Measurements from ENCODE around the gene PRCD. TPM values are rescaled to one million over a fixed set of nuclear protein-coding genes. Genes with fewer than 3 reads are reported as not detected.

Gene PRCD
- total and polyA plus RNA-seq, 12 donors: 1.5 to 37.2 (median 5.0) TPM; not detected in 2

- peak in 4 of 7 donors; percentile 48 to 80 (median 68) for DNase-seq
- Histone ChIP-seq H3K4me1 (replicated peaks in 1 of 2) (peaks cover 37 to 64% of the 10 kb centered on the region in 2 donors), H3K27me3 (no peaks in the 10 kb centered on the region), H3K4me3 (no peak overlapping the region), H3K9me3 (replicated peaks in 1 of 3) (no peaks in the 10 kb centered on the region), H3K27ac (peak overlapping the region in 3 of 5 donors; percentile 24 to 71 (median 43)), H3K36me3 (replicated peaks in 1 of 2) (no peaks in the 10 kb centered on the region)
- no peak for TF ChIP-seq POLR2A (IDR thresholded peaks at IDR 0.05)
- intact Hi-C loops (cut with DNase I): no loop called here
- WGBS, 4 donors: 29 to 44% (median 32%) methylated on average over 7 to 11 of the region's 11 CpGs
Measured at GRCh38 chr17:76546556-76547182, 6.8 kb downstream of the PRCD start.

DNA sequence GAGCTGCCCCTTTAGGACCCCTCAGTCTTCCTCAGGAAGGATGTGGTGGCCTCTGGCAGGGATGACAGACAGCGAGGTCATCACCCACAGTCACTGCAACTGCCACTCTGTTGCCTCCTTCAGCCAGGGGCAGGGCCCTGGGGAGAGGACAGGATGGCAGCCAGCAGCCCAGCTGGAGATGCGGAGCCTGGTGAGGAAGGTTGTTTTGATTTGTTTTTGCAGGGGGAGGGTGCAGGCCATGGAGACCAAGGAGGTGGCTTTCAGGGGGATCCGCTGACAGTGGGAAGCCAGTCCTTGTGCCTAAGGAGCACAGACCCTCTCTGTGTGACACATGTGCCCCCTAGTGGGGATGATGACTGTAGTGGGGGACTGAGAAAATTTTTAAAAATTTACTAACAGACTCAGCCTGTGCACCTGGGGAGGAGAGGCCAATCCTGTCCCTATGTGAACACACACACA is 7.4 kb downstream of the PRCD start:
- Histone ChIP-seq H3K4me3 (no peak overlapping the region), H3K27ac (peak overlapping the region in 3 of 5 donors; percentile 24 to 71 (median 43)), H3K36me3 (replicated peaks in 1 of 2) (no peaks in the 10 kb centered on the region), H3K4me1 (replicated peaks in 1 of 2) (peaks cover 37 to 64% of the 10 kb centered on the region in 2 donors), H3K27me3 (no peaks in the 10 kb centered on the region), H3K9me3 (replicated peaks in 1 of 3) (no peaks in the 10 kb centered on the region)
- 12 to 46% (median 18%) methylated on average over 2 to 3 of the region's 3 CpGs for WGBS, 4 donors
- DNase-seq: peak; percentile 64 to 85 (median 70)
- TF ChIP-seq, protein P1, sequence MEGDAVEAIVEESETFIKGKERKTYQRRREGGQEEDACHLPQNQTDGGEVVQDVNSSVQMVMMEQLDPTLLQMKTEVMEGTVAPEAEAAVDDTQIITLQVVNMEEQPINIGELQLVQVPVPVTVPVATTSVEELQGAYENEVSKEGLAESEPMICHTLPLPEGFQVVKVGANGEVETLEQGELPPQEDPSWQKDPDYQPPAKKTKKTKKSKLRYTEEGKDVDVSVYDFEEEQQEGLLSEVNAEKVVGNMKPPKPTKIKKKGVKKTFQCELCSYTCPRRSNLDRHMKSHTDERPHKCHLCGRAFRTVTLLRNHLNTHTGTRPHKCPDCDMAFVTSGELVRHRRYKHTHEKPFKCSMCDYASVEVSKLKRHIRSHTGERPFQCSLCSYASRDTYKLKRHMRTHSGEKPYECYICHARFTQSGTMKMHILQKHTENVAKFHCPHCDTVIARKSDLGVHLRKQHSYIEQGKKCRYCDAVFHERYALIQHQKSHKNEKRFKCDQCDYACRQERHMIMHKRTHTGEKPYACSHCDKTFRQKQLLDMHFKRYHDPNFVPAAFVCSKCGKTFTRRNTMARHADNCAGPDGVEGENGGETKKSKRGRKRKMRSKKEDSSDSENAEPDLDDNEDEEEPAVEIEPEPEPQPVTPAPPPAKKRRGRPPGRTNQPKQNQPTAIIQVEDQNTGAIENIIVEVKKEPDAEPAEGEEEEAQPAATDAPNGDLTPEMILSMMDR (IDR thresholded peaks at IDR 0.05): peak; percentile 34 to 73 (median 64)
- TF ChIP-seq POLR2A (IDR thresholded peaks at IDR 0.05): no peak
- intact Hi-C loops (cut with DNase I): no loop called here

DNA sequence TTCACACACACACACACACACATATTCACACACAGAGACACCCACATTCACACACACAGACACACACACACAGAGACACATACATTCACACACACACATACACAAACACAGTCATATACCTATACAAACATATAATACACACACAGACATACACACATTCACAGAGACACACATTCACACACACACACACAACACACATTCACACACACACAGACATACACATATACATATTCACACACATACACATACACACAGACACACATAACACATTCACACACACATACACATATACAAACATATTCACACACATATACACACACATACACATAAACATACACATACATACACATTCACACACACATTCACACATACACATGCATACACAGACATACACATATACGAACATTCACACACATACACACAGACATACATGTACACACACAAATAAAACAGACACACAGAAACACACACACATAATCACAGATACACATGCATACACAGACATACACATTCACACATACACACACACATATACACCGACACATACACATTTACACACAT is 7.9 kb downstream of the PRCD start:
- DNase-seq: no peak
- Histone ChIP-seq H3K36me3 (replicated peaks in 1 of 2) (no peaks in the 10 kb centered on the region), H3K27me3 (no peaks in the 10 kb centered on the region), H3K4me3 (no peak overlapping the region), H3K27ac (no peak overlapping the region), H3K9me3 (replicated peaks in 1 of 3) (no peaks in the 10 kb centered on the region), H3K4me1 (replicated peaks in 1 of 2) (peaks cover 37 to 60% of the 10 kb centered on the region in 2 donors)
- 82 to 95% (median 88%) methylated on average over 2 of the region's 2 CpGs for WGBS, 4 donors
- no peak for TF ChIP-seq POLR2A (IDR thresholded peaks at IDR 0.05)
- TF ChIP-seq, protein P1 (IDR thresholded peaks at IDR 0.05): peak in 1 of 6 experiments; percentile 8
- intact Hi-C loops (cut with DNase I): no loop called here

DNA sequence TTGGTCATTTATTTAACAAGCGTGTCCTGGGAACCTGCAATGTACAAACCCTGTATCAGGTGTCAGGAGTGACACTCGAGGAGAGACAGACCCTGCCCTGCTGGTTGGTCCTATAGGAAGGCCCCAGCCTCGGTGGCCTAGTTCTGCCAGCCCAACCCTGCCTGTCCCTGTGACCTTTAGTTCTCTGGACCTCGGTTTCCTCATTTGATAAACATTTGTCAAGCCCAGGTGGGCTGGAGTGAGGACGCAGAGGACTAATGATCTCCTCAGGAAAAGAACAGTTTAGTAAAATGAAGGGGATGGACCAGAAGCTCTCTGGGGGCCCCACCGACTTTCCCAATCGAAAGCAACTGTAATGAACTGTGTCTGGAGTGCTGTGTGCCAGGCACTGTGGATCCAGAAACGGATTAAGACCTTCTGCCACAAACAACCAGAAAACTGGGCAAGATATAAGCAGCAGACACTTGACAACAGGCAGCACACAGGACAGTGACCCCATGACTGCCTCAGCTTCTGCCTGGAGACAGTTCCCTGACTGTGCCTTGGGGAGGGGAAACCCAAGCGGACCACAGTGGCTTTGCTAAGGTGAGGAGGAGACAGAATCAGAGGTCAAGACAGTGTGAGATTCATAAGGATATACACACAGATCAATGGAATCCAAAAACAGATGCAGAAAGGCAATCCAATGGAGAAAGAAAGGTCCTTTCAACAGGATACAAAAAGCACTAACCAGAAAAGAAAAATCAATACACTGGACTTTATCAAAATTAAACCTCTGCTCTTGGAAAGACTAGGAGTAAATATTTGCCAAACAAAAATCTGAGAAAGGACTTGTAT is 8.8 kb downstream of the PRCD start:
- intact Hi-C loops (cut with DNase I): no loop called here
- Histone ChIP-seq H3K4me3 (no peak overlapping the region), H3K27ac (no peak overlapping the region), H3K4me1 (replicated peaks in 1 of 2) (peaks cover 35 to 51% of the 10 kb centered on the region in 2 donors), H3K27me3 (no peaks in the 10 kb centered on the region), H3K36me3 (replicated peaks in 1 of 2) (no peaks in the 10 kb centered on the region), H3K9me3 (replicated peaks in 1 of 3) (no peaks in the 10 kb centered on the region)
- 74 to 88% (median 76%) methylated on average over 8 to 9 of the region's 9 CpGs for WGBS, 4 donors
- peak in 1 of 7 donors; percentile 53 for DNase-seq
- TF ChIP-seq POLR2A (IDR thresholded peaks at IDR 0.05): no peak
- TF ChIP-seq, protein P1 (IDR thresholded peaks at IDR 0.05): no peak

Data from adrenal gland (tissue), 12 donors.